Fibroblast of pulmonary artery (primary cell): ENCODE results near the gene NRF1.

Experiments
- DNase-seq: peaks from one replicate; pipeline ENCODE4 v3.0.0-alpha.2; 2010; ENCODE audit warnings: low read depth
- H3K4me3 ChIP-seq: replicated peaks from 2 replicates; pipeline ENCODE4 v1.5.1; 2011; ENCODE audit warnings: low read depth, mild to moderate bottlenecking, control low read depth, low read length, moderate library complexity
- CTCF ChIP-seq: IDR thresholded peaks from 2 replicates; pipeline ENCODE4 v1.5.1; 2011; ENCODE audit warnings: mild to moderate bottlenecking, control low read depth, low read length, inconsistent platforms; ENCODE audit errors: missing control alignments

The NRF1 gene

GRCh38 chr7:129729511-129729910, 118.0 kb downstream of the NRF1 start:
- DNase-seq, result no peak

GRCh38 chr7:129730159-129730558, 118.6 kb downstream of the NRF1 start:
- no peak for TF ChIP-seq CTCF
- H3K4me3 ChIP-seq, result no peak overlapping the region
- no peak for DNase-seq

More at GRCh38 chr7:129729511-129729910, 118.0 kb downstream of the NRF1 start:
- TF ChIP-seq CTCF, result no peak
- H3K4me3 ChIP-seq, result no peak overlapping the region

- H3K4me3 ChIP-seq, result no peak overlapping the region
- no peak for DNase-seq
- TF ChIP-seq CTCF, result no peak
Measured at GRCh38 chr7:129734400-129734799, 122.9 kb downstream of the NRF1 start.

GRCh38 chr7:129739427-129739826, 127.9 kb downstream of the NRF1 start:
- peak; percentile 68 for DNase-seq
- TF ChIP-seq CTCF, result no peak
- H3K4me3 ChIP-seq, result no peak overlapping the region

- TF ChIP-seq CTCF, result no peak
- no peak for DNase-seq
- no peak overlapping the region for H3K4me3 ChIP-seq
Measured at GRCh38 chr7:129740574-129741410, 129.3 kb downstream of the NRF1 start.

- no peak for TF ChIP-seq CTCF
- no peak for DNase-seq
- no peak overlapping the region for H3K4me3 ChIP-seq
Measured at GRCh38 chr7:129741743-129742213, 130.3 kb downstream of the NRF1 start.

GRCh38 chr7:129742256-129742655, 130.7 kb downstream of the NRF1 start:
- no peak for TF ChIP-seq CTCF
- H3K4me3 ChIP-seq, result no peak overlapping the region
- DNase-seq, result no peak
